Fibroblast of lung (primary cell): ENCODE data around the gene MACROD2. TPM values are rescaled to one million over a fixed set of nuclear protein-coding genes. Genes with fewer than 3 reads are reported as not detected.

ENCODE experiments used
- DNase-seq, 2 donors: peaks; one replicate each; pipeline versions ENCODE4 v3.0.0 to v3.0.0-alpha.2; 2010; ENCODE audit warnings: low read depth in 2 of 2
- H2AFZ ChIP-seq: 2 replicates; pipeline ENCODE4 v1.5.1; 2012; ENCODE audit warnings: low read length, control low read depth, inconsistent platforms
- H3K27ac ChIP-seq: 2 replicates; pipeline ENCODE4 v1.5.1; 2011; ENCODE audit warnings: low read length, control low read depth; ENCODE audit not compliant: insufficient read depth
- H3K27me3 ChIP-seq: 2 replicates; pipeline ENCODE4 v1.5.1; 2011; ENCODE audit warnings: mild to moderate bottlenecking, low read length; ENCODE audit not compliant: control insufficient read depth, insufficient read depth
- H3K36me3 ChIP-seq: 2 replicates; pipeline ENCODE4 v1.5.1; 2011; ENCODE audit warnings: low read length; ENCODE audit not compliant: control insufficient read depth, insufficient read depth
- H3K4me1 ChIP-seq: 2 replicates; pipeline ENCODE4 v1.5.1; 2011; ENCODE audit warnings: low read length; ENCODE audit not compliant: control insufficient read depth, insufficient read depth; ENCODE audit errors: extremely low read depth
- H3K4me2 ChIP-seq: 2 replicates; pipeline ENCODE4 v1.5.1; 2011; ENCODE audit warnings: low read length, control low read depth; ENCODE audit not compliant: insufficient read depth; ENCODE audit errors: extremely low read depth
- H3K4me3 ChIP-seq, 4 experiments: fragments of 200-600 bp in 1 of 4; sonication (generic) in 1 of 4; replicated peaks in 1 of 4; 2 replicates each; pipeline ENCODE4 v1.5.1; 2011 to 2016; ENCODE audit warnings: low read length in 4 of 4, low read depth in 3 of 4, mild to moderate bottlenecking in 3 of 4, control low read depth in 2 of 4, inconsistent platforms in 1 of 4, mixed read lengths in 1 of 4; ENCODE audit not compliant: insufficient read depth in 1 of 4; ENCODE audit errors: control extremely low read depth in 1 of 4
- H3K79me2 ChIP-seq: 2 replicates; pipeline ENCODE4 v1.5.1; 2012; ENCODE audit warnings: mild to moderate bottlenecking, low read length, inconsistent platforms; ENCODE audit not compliant: control insufficient read depth, insufficient read depth
- H3K9ac ChIP-seq: 2 replicates; pipeline ENCODE4 v1.5.1; 2011; ENCODE audit warnings: mild to moderate bottlenecking, low read length, control low read depth; ENCODE audit not compliant: insufficient read depth
- H3K9me3 ChIP-seq: 2 replicates; pipeline ENCODE4 v1.5.1; 2012; ENCODE audit warnings: low read depth, low read length; ENCODE audit not compliant: control insufficient read depth, insufficient read depth
- H4K20me1 ChIP-seq: 2 replicates; pipeline ENCODE4 v1.5.1; 2011; ENCODE audit warnings: low read length; ENCODE audit not compliant: control insufficient read depth, insufficient read depth; ENCODE audit errors: extremely low read depth
- EZH2 ChIP-seq: IDR thresholded peaks from 2 replicates; pipeline ENCODE4 v1.5.1; 2012; ENCODE audit warnings: low read length, control low read depth, mild to moderate bottlenecking; ENCODE audit errors: missing control alignments
- polyA plus RNA-seq, 2 donors: library from polyadenylated mRNA; depleted of rRNA in 1 of 2; stranded (reverse) in 1 of 2; unstranded in 1 of 2; fragments of >200 nt; gene quantifications; 2 replicates each; pipeline ENCODE4 v1.2.1, GENCODE V29; 2011 to 2012; ENCODE audit warnings: missing spikeins in 1 of 2
- total RNA-seq: library from RNA; depleted of rRNA; stranded (reverse); fragments of >200 nt; gene quantifications from 2 replicates; pipeline ENCODE4 v1.2.1, GENCODE V29; 2014
- TF ChIP-seq, protein P1 (sequence below), 2 donors: IDR thresholded peaks in 1 of 2; conservative IDR thresholded peaks in 1 of 2; 1 replicate in 1 of 2; 2 replicates in 1 of 2; pipeline ENCODE4 v1.5.1; 2011 to 2012; ENCODE audit warnings: low read length in 2 of 2, control low read depth in 1 of 2, inconsistent platforms in 1 of 2, low read depth in 1 of 2, mild to moderate bottlenecking in 1 of 2

Gene MACROD2
- total and polyA plus RNA-seq, 2 donors (not counting 1 experiment from before 2014, with no cell fraction given), result 0.54 to 1.7 TPM

DNA sequence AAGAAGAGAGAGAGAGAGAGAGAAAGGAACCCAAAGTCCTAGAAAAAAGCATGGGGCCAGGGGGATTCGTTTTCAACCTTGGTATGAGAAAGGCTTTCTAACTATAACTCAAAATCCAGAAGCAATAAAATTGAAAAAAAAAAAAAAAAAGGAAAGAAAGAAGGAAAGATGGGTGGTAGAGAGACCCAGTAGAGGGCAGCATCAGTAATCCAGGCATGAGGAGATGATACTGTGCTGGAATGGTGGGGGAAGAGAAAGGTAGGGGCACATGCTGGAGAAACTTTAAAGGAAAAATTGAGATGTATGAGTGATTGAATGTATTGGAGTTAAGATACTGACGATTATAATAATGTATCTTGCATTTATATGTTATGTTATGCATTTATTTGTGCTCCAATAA is 1382.8 kb downstream of the MACROD2 start:
- Histone ChIP-seq H3K27me3 (no peaks in the 10 kb centered on the region), H4K20me1 (no peaks in the 10 kb centered on the region)
- DNase-seq, result no peak

DNA sequence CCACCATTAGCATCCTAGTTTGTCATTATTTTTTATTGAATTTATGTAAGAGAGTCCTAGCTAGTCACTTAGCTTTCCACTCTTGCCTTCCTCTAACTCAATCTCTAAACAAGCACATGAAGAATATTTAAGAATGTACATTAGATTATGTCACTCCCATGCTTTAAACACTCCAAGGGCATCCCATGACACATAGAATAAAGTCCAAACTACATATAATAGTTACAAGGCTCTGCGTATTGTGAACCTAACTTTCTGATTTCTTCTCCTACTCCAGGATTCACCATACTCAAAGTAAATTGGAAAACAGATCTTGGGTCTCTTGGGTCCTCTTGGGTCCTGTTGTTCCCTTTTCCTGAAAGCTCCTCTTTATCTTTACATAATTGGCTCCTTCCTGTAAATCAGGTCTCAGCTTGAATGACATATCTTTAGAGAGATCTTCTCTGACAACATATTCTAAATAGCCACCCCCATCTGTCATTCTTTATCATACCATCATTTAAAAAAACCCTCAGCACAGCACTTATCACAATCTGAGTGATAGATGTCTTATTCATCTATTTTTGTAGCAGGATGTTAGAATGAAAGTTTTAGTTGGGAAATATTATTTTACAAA is 1384.5 kb downstream of the MACROD2 start:
- no peak for DNase-seq
- Histone ChIP-seq H3K4me2 (no peak overlapping the region), H3K4me1 (no peaks in the 10 kb centered on the region), H3K36me3 (no peaks in the 10 kb centered on the region), H3K4me3 (no peak overlapping the region), H3K9me3 (no peaks in the 10 kb centered on the region), H3K27ac (no peak overlapping the region), H4K20me1 (no peaks in the 10 kb centered on the region), H2AFZ (no peak overlapping the region), H3K27me3 (no peaks in the 10 kb centered on the region), H3K9ac (no peak overlapping the region), H3K79me2 (no peaks in the 10 kb centered on the region)
- TF ChIP-seq, protein P1, sequence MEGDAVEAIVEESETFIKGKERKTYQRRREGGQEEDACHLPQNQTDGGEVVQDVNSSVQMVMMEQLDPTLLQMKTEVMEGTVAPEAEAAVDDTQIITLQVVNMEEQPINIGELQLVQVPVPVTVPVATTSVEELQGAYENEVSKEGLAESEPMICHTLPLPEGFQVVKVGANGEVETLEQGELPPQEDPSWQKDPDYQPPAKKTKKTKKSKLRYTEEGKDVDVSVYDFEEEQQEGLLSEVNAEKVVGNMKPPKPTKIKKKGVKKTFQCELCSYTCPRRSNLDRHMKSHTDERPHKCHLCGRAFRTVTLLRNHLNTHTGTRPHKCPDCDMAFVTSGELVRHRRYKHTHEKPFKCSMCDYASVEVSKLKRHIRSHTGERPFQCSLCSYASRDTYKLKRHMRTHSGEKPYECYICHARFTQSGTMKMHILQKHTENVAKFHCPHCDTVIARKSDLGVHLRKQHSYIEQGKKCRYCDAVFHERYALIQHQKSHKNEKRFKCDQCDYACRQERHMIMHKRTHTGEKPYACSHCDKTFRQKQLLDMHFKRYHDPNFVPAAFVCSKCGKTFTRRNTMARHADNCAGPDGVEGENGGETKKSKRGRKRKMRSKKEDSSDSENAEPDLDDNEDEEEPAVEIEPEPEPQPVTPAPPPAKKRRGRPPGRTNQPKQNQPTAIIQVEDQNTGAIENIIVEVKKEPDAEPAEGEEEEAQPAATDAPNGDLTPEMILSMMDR (conservative IDR thresholded peaks at IDR 0.05 in 1 of 2, IDR thresholded peaks at IDR 0.05 in 1 of 2; ENCODE audit: low read depth in 1 of 2, low read length in 2 of 2), result no peak
- no peak for TF ChIP-seq EZH2

More for the DNA sequence above, 1382.8 kb downstream of the MACROD2 start:
- Histone ChIP-seq H3K36me3 (no peaks in the 10 kb centered on the region), H2AFZ (no peak overlapping the region), H3K4me1 (no peaks in the 10 kb centered on the region), H3K27ac (no peak overlapping the region), H3K9me3 (no peaks in the 10 kb centered on the region), H3K9ac (no peak overlapping the region), H3K4me3 (no peak overlapping the region), H3K4me2 (no peak overlapping the region), H3K79me2 (no peaks in the 10 kb centered on the region)
- TF ChIP-seq EZH2, result no peak
- TF ChIP-seq, protein P1 (conservative IDR thresholded peaks at IDR 0.05 in 1 of 2, IDR thresholded peaks at IDR 0.05 in 1 of 2; ENCODE audit: low read depth in 1 of 2, low read length in 2 of 2), result no peak

DNA sequence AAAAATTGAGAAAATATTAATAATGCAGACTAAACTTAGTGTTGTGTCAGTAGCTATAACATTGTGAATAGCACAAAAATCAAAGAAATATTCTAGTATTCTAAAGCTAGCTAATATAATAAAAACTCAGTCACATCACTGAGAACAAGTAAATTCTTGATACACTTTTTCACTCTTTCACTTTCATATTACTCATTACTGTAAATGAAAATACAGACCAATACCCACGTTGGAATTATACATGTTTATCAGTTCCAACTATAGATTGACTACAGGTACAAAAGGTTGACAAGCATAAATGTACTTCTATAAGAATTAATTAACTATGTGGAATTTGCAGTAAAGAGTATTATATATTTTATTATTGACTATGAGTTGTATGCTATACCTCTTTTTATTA is 1385.5 kb downstream of the MACROD2 start:
- Histone ChIP-seq H3K27ac (no peak overlapping the region), H3K4me2 (no peak overlapping the region), H3K4me1 (no peaks in the 10 kb centered on the region), H3K36me3 (no peaks in the 10 kb centered on the region), H3K9ac (no peak overlapping the region), H3K79me2 (no peaks in the 10 kb centered on the region), H4K20me1 (no peaks in the 10 kb centered on the region), H3K27me3 (no peaks in the 10 kb centered on the region), H3K4me3 (no peak overlapping the region), H2AFZ (no peak overlapping the region), H3K9me3 (no peaks in the 10 kb centered on the region)
- no peak for DNase-seq
- no peak for TF ChIP-seq EZH2
